RWPE1 (cell line): Measurements from ENCODE around the gene TBCD.
A peak's percentile ranks its signal among the peaks of the same experiment; 100 is the strongest.
"Not testable (repeated sequence)": the region's sequence is repeated elsewhere in the genome, so short reads cannot be mapped to it uniquely, and the experiment has no call there.

ENCODE experiments used
- CTCF ChIA-PET: fragments of 350-600 bp; sonication (Branson Sonifier 250); formaldehyde crosslinking; extraction: SDS; loops from one replicate; lab custom pipeline; 2021; lab: Yijun Ruan, JAX
- POLR2A ChIA-PET: fragments of 400-600 bp; formaldehyde crosslinking; extraction: SDS; loops from one replicate; lab custom pipeline; 2020; ENCODE audit warnings: antibody characterized with exemption; ENCODE audit not compliant: low non-redundant PET; lab: Yijun Ruan, JAX
- DNase-seq: peaks from one replicate; pipeline ENCODE4 v3.0.0; 2012; ENCODE audit warnings: low spot score
- H3K27ac ChIP-seq: fragments of 450-650 bp; 2 replicates; pipeline ENCODE4 v1.5.1; 2017
- CTCF ChIP-seq: fragments of 450-650 bp; conservative IDR thresholded peaks from 2 replicates; pipeline ENCODE4 v1.5.1; 2017; ENCODE audit warnings: low read depth, mild to moderate bottlenecking

Gene TBCD

GRCh38 chr17:82962163-82962720 is 210.4 kb downstream of the TBCD start:
- ChIA-PET CTCF (no interaction called here), POLR2A (no interaction called here)
- no peak for DNase-seq
- H3K27ac ChIP-seq: peak overlapping the region; percentile 3; the same call in 1 of the 2 replicates
- no peak for TF ChIP-seq CTCF

- POLR2A ChIA-PET: no interaction called here
Observed at GRCh38 chr17:82963104-82963950, 211.5 kb downstream of the TBCD start.

GRCh38 chr17:82964451-82964850 is 212.6 kb downstream of the TBCD start:
- CTCF ChIA-PET, POLR2A ChIA-PET, DNase-seq, H3K27ac ChIP-seq: not testable (repeated sequence)

More at GRCh38 chr17:82963104-82963950, 211.5 kb downstream of the TBCD start:
- peak overlapping the region; percentile 3; the same call in 1 of the 2 replicates for H3K27ac ChIP-seq
- peak; percentile 25 for DNase-seq
- CTCF ChIA-PET: no interaction called here
- TF ChIP-seq CTCF: peak; percentile 67

GRCh38 chr17:82964851-82965341 is 213.0 kb downstream of the TBCD start:
- DNase-seq: no peak
- no peak for TF ChIP-seq CTCF
- ChIA-PET POLR2A (no interaction called here), CTCF (interaction anchor here (0.6 kb wide), 1 partner anchor 187 kb away, joined by 3 read pairs; no protein-coding TSS in a partner anchor)
- H3K27ac ChIP-seq: no peak overlapping the region

GRCh38 chr17:82965371-82965770 is 213.5 kb downstream of the TBCD start:
- no peak for TF ChIP-seq CTCF
- ChIA-PET CTCF (interaction anchor here (0.6 kb wide), 2 partner anchors 187 to 201 kb away, joined by 3 to 4 read pairs; no protein-coding TSS in a partner anchor), POLR2A (no interaction called here)
- no peak for DNase-seq
- no peak overlapping the region for H3K27ac ChIP-seq

- POLR2A ChIA-PET: no interaction called here
- no peak for DNase-seq
- CTCF ChIA-PET: no interaction called here
- no peak overlapping the region for H3K27ac ChIP-seq
- TF ChIP-seq CTCF: no peak
Observed at GRCh38 chr17:82966415-82966814, 214.6 kb downstream of the TBCD start.
